H1 (cell line): Measurements from ENCODE around the gene STK26. TPM values are rescaled to one million over a fixed set of nuclear protein-coding genes. Genes with fewer than 3 reads are reported as not detected.

ENCODE experiments used
- CTCF ChIA-PET: fragments of 300-600 bp; sonication (Branson Sonifier 250); formaldehyde crosslinking; loops from one replicate; lab custom pipeline; 2021; ENCODE audit not compliant: partially characterized antibody; lab: Charles Lee
- POLR2A ChIA-PET: fragments of 300-600 bp; sonication (Branson Sonifier 250); formaldehyde crosslinking; loops from one replicate; lab custom pipeline; 2021; ENCODE audit warnings: inconsistent platforms; ENCODE audit not compliant: partially characterized antibody; lab: Charles Lee
- DNase-seq, 2 experiments: peaks; one replicate each; pipeline versions ENCODE4 v3.0.0 to v3.0.0-alpha.2; 2010 to 2022; ENCODE audit warnings: low spot score in 2 of 2, low read depth in 1 of 2, mixed read lengths in 1 of 2
- FAIRE-seq: peaks from 2 replicates; lab custom pipeline; 2011; peaks lifted over from hg19 to GRCh38; lab: Jason Lieb, UNC
- H2AFZ ChIP-seq: 2 replicates; pipeline ENCODE4 v1.8.1; 2012; ENCODE audit warnings: low read length, inconsistent platforms
- H2AK5ac ChIP-seq: 2 replicates; pipeline ENCODE4 v1.6.1; 2013; ENCODE audit warnings: low read depth, low read length
- H2BK120ac ChIP-seq: replicated peaks from 2 replicates; pipeline ENCODE3; 2013; ENCODE audit warnings: low read depth, low read length, inconsistent platforms
- H2BK12ac ChIP-seq: 2 replicates; pipeline ENCODE4 v1.6.1; 2013; ENCODE audit warnings: low read depth, low read length
- H2BK15ac ChIP-seq: 2 replicates; pipeline ENCODE4 v1.6.1; 2013; ENCODE audit warnings: low read length
- H2BK20ac ChIP-seq: 2 replicates; pipeline ENCODE4 v1.6.1; 2013; ENCODE audit warnings: low read length
- H2BK5ac ChIP-seq: 2 replicates; pipeline ENCODE4 v1.6.1; 2013; ENCODE audit warnings: low read depth, low read length
- H3K14ac ChIP-seq: 2 replicates; pipeline ENCODE4 v1.6.1; 2013; ENCODE audit warnings: inconsistent platforms; ENCODE audit not compliant: insufficient read length
- H3K18ac ChIP-seq: 2 replicates; pipeline ENCODE4 v1.6.1; 2013; ENCODE audit warnings: low read length; ENCODE audit errors: extremely low read depth
- H3K23ac ChIP-seq: 2 replicates; pipeline ENCODE4 v1.6.1; 2013; ENCODE audit warnings: inconsistent platforms; ENCODE audit not compliant: insufficient read length
- H3K23me2 ChIP-seq: 2 replicates; pipeline ENCODE4 v1.6.1; 2013; ENCODE audit warnings: low read depth, low read length
- H3K27ac ChIP-seq: 2 replicates; pipeline ENCODE4 v1.6.1; 2011; ENCODE audit warnings: low read depth, low read length, inconsistent platforms
- H3K27me3 ChIP-seq, 4 experiments: replicated peaks in 1 of 4; 1 replicate in 1 of 4; 2 replicates in 3 of 4; pipeline versions ENCODE4 v1.6.1 to v1.8.1; 2011 to 2013; ENCODE audit warnings: low read length in 3 of 4, mild to moderate bottlenecking in 3 of 4, inconsistent platforms in 2 of 4, mixed read lengths in 2 of 4, moderate library complexity in 1 of 4; ENCODE audit not compliant: control insufficient read depth in 3 of 4, insufficient read depth in 3 of 4; ENCODE audit errors: extremely low read depth in 1 of 4
- H3K36me3 ChIP-seq, 4 experiments: 2 replicates each; pipeline versions ENCODE4 v1.6.1 to v1.8.1; 2011 to 2013; ENCODE audit warnings: mild to moderate bottlenecking in 4 of 4, low read length in 3 of 4, moderate library complexity in 2 of 4, control low read depth in 1 of 4, inconsistent platforms in 1 of 4; ENCODE audit not compliant: insufficient read depth in 4 of 4, control insufficient read depth in 2 of 4
- H3K4ac ChIP-seq: replicated peaks from 2 replicates; pipeline ENCODE3; 2013; ENCODE audit warnings: low read length, low read depth, mixed read lengths, inconsistent platforms; ENCODE audit not compliant: insufficient read length
- H3K4me1 ChIP-seq, 4 experiments: replicated peaks in 1 of 4; 1 replicate in 1 of 4; 2 replicates in 3 of 4; pipeline versions ENCODE4 v1.6.1 to v1.8.1; 2011 to 2013; ENCODE audit warnings: low read length in 3 of 4, inconsistent platforms in 2 of 4, mixed read lengths in 1 of 4; ENCODE audit not compliant: insufficient read depth in 4 of 4, control insufficient read depth in 3 of 4
- H3K4me2 ChIP-seq, 2 experiments: 2 replicates each; pipeline versions ENCODE4 v1.6.1 to v1.8.1; 2011 to 2013; ENCODE audit warnings: low read depth in 2 of 2, low read length in 2 of 2, control low read depth in 1 of 2, inconsistent platforms in 1 of 2, mild to moderate bottlenecking in 1 of 2; ENCODE audit not compliant: insufficient read depth in 1 of 2
- H3K4me3 ChIP-seq, 4 experiments: fragments of 200-600, 300-600 bp in 1 of 4; sonication (generic), shearing (Covaris generic), sonication (Bioruptor Twin) in 1 of 4; 2 replicates each; pipeline versions ENCODE4 v1.5.1 to v1.8.1; 2011 to 2016; ENCODE audit warnings: low read length in 4 of 4, low read depth in 3 of 4, control low read depth in 2 of 4, inconsistent platforms in 2 of 4, mild to moderate bottlenecking in 2 of 4, mixed read lengths in 1 of 4, moderate library complexity in 1 of 4; ENCODE audit not compliant: insufficient read depth in 2 of 4; ENCODE audit errors: extremely low read depth in 1 of 4
- H3K56ac ChIP-seq: replicated peaks from 2 replicates; pipeline ENCODE3; 2013; ENCODE audit warnings: low read depth, mild to moderate bottlenecking, mixed read lengths, low read length, inconsistent platforms; ENCODE audit not compliant: insufficient read length
- H3K79me1 ChIP-seq: 2 replicates; pipeline ENCODE4 v1.6.1; 2013; ENCODE audit warnings: low read depth, low read length, control low read depth
- H3K79me2 ChIP-seq, 2 experiments: 2 replicates each; pipeline versions ENCODE4 v1.6.1 to v1.8.1; 2012 to 2013; ENCODE audit warnings: low read length in 2 of 2, mild to moderate bottlenecking in 2 of 2, inconsistent platforms in 1 of 2; ENCODE audit not compliant: insufficient read depth in 2 of 2, control insufficient read depth in 1 of 2
- H3K9ac ChIP-seq, 4 experiments: replicated peaks in 1 of 4; 1 replicate in 1 of 4; 2 replicates in 3 of 4; pipeline versions ENCODE4 v1.6.1 to v1.8.1; 2011 to 2013; ENCODE audit warnings: low read depth in 3 of 4, low read length in 3 of 4, control low read depth in 2 of 4, mild to moderate bottlenecking in 2 of 4, moderate library complexity in 2 of 4, inconsistent platforms in 1 of 4; ENCODE audit errors: extremely low read depth in 1 of 4
- H3K9me3 ChIP-seq, 2 experiments: 2 replicates each; pipeline versions ENCODE4 v1.6.1 to v1.8.1; 2012 to 2013; ENCODE audit warnings: mild to moderate bottlenecking in 2 of 2, moderate library complexity in 2 of 2, control low read depth in 1 of 2, inconsistent platforms in 1 of 2, low read depth in 1 of 2, low read length in 1 of 2, mixed read lengths in 1 of 2; ENCODE audit not compliant: insufficient read depth in 2 of 2
- H4K20me1 ChIP-seq, 2 experiments: replicated peaks in 1 of 2; 2 replicates each; pipeline versions ENCODE3 to v1.8.1; 2011 to 2013; ENCODE audit warnings: inconsistent platforms in 2 of 2, low read length in 2 of 2, mild to moderate bottlenecking in 1 of 2; ENCODE audit not compliant: insufficient read depth in 2 of 2, control insufficient read depth in 1 of 2
- H4K5ac ChIP-seq: 2 replicates; pipeline ENCODE4 v1.6.1; 2013; ENCODE audit warnings: low read length, low read depth, mixed read lengths, inconsistent platforms; ENCODE audit not compliant: insufficient read length
- H4K8ac ChIP-seq: 2 replicates; pipeline ENCODE4 v1.8.0; 2013; ENCODE audit warnings: mild to moderate bottlenecking, moderate library complexity, low read length, inconsistent platforms; ENCODE audit not compliant: insufficient read depth; ENCODE audit errors: extremely low read depth
- H4K91ac ChIP-seq: replicated peaks from 2 replicates; pipeline ENCODE3; 2013; ENCODE audit warnings: low read length, mixed read lengths, inconsistent platforms; ENCODE audit not compliant: insufficient read length
- BACH1 ChIP-seq: IDR thresholded peaks from 2 replicates; pipeline ENCODE4 v1.6.1; 2012; ENCODE audit warnings: low read length, improper control_type of control experiment
- EZH2 ChIP-seq: fragments of 200-600 bp; sonication (generic); IDR thresholded peaks from 2 replicates; pipeline ENCODE4 v1.7.1; 2012; ENCODE audit warnings: low read depth, mild to moderate bottlenecking, moderate library complexity, low read length, inconsistent platforms; ENCODE audit not compliant: severe bottlenecking
- FOSL1 ChIP-seq: IDR thresholded peaks from 2 replicates; pipeline ENCODE4 v1.6.1; 2011; ENCODE audit warnings: mild to moderate bottlenecking, low read depth, low read length, moderate library complexity; ENCODE audit not compliant: insufficient read depth
- HDAC2 ChIP-seq, 2 experiments: fragments of 300-600 bp in 1 of 2; sonication (generic) in 1 of 2; IDR thresholded peaks; 2 replicates each; pipeline ENCODE4 v1.6.1; 2011 to 2012; ENCODE audit warnings: low read depth in 2 of 2, low read length in 2 of 2, mild to moderate bottlenecking in 2 of 2, moderate library complexity in 2 of 2, borderline replicate concordance in 1 of 2, inconsistent platforms in 1 of 2
- KDM4A ChIP-seq: IDR thresholded peaks from one replicate; pipeline ENCODE4 v1.7.1; 2012; ENCODE audit warnings: low read depth, mild to moderate bottlenecking, moderate library complexity, low read length, inconsistent platforms; ENCODE audit not compliant: severe bottlenecking
- MAFK ChIP-seq: IDR thresholded peaks from 2 replicates; pipeline ENCODE4 v1.6.1; 2012; ENCODE audit warnings: low read depth, mild to moderate bottlenecking, improper control_type of control experiment, low read length
- WGBS, 2 experiments: shearing (Covaris generic) in 1 of 2; methylation state at CpG; one replicate each; pipeline versions ENCODE4 v1.1.6 to v1.1.7; 2013 to 2015; ENCODE audit warnings: low lambda C conversion rate in 2 of 2, mixed read lengths in 2 of 2, inconsistent platforms in 1 of 2, low coverage in 1 of 2, missing lambda C conversion rate in 1 of 2; ENCODE audit not compliant: insufficient replicate concordance in 2 of 2, insufficient coverage in 1 of 2, insufficient read length in 1 of 2; ENCODE audit errors: extremely low coverage in 1 of 2, missing lambda C conversion rate in 1 of 2; 5-methylcytosine and 5-hydroxymethylcytosine counted together
- polyA plus RNA-seq, 7 experiments: library from polyadenylated mRNA; depleted of rRNA in 3 of 7; stranded (reverse) in 5 of 7; unstranded in 2 of 7; fragments of >200 nt in 5 of 7; fragments of 200-250 nt in 2 of 7; gene quantifications; 1 replicate in 5 of 7; 2 replicates in 1 of 7; 4 replicates in 1 of 7; pipeline versions ENCODE4 v1.2.1 to v1.2.3, GENCODE V29; 2011 to 2013; ENCODE audit warnings: missing spikeins in 2 of 7, mixed read lengths in 2 of 7
- total RNA-seq: library from RNA; stranded (reverse); fragmentation: NEBNext Ultra II Directional; extraction: Animal tissue kit (Norgen Biotek cat#: 25700); gene quantifications from 2 replicates; pipeline ENCODE4 v1.2.1, GENCODE V29; 2021
- TF ChIP-seq, protein P1 (sequence below): IDR thresholded peaks from 2 replicates; pipeline ENCODE4 v1.6.1; 2011; ENCODE audit warnings: low read length, improper control_type of control experiment

STK26 gene
- total and polyA plus RNA-seq, 2 of the 8 experiments (the other 6 are each of a cell fraction or from before 2014, with no cell fraction given) = 24.2 to 98.2 TPM

- no peak overlapping the region for H2BK5ac ChIP-seq
- WGBS, 2 experiments = 95% methylated on average over 2 of the region's 2 CpGs; no CpG with 5 or more reads in 1 of the 2 experiments
These were observed 63.6 kb downstream of the STK26 start for GRCh38 chrX:132086672-132087071.

More at GRCh38 chrX:132086672-132087071, 63.6 kb downstream of the STK26 start:
- H3K4me3 ChIP-seq = no peak overlapping the region
- H2AK5ac ChIP-seq = no peak overlapping the region
- no peak overlapping the region for H2BK20ac ChIP-seq
- POLR2A ChIA-PET = no interaction called here
- H3K14ac ChIP-seq = no peak overlapping the region
- H3K23me2 ChIP-seq = no peaks in the 10 kb centered on the region
- no peaks in the 10 kb centered on the region for H3K9me3 ChIP-seq
- H3K4me2 ChIP-seq = no peak overlapping the region
- no peak overlapping the region for H2BK12ac ChIP-seq
- TF ChIP-seq HDAC2 (IDR thresholded peaks at IDR 0.05; ENCODE audit: borderline replicate concordance in 1 of 2, low read depth in 2 of 2, low read length in 2 of 2) = no peak
- TF ChIP-seq MAFK = no peak
- TF ChIP-seq FOSL1 = no peak
- TF ChIP-seq KDM4A = no peak
- TF ChIP-seq, protein P1, sequence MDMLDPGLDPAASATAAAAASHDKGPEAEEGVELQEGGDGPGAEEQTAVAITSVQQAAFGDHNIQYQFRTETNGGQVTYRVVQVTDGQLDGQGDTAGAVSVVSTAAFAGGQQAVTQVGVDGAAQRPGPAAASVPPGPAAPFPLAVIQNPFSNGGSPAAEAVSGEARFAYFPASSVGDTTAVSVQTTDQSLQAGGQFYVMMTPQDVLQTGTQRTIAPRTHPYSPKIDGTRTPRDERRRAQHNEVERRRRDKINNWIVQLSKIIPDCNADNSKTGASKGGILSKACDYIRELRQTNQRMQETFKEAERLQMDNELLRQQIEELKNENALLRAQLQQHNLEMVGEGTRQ = no peak
- no peak for TF ChIP-seq BACH1
- no peak for TF ChIP-seq EZH2
- no peak overlapping the region for H2AFZ ChIP-seq
- H3K4me1 ChIP-seq = no peaks in the 10 kb centered on the region
- no peaks in the 10 kb centered on the region for H4K20me1 ChIP-seq
- no peak overlapping the region for H4K8ac ChIP-seq
- CTCF ChIA-PET = interaction anchor here (1.1 kb wide), 1 partner anchor 918 kb away, joined by 4 read pairs; no protein-coding TSS in a partner anchor
- H3K56ac ChIP-seq = no peak overlapping the region
- H2BK15ac ChIP-seq = no peak overlapping the region
- H3K79me1 ChIP-seq = no peaks in the 10 kb centered on the region
- H3K36me3 ChIP-seq = no peaks in the 10 kb centered on the region
- H3K27me3 ChIP-seq = no peaks in the 10 kb centered on the region
- FAIRE-seq (no peak), DNase-seq (no peak)
- H3K79me2 ChIP-seq = no peaks in the 10 kb centered on the region
- H2BK120ac ChIP-seq = no peak overlapping the region
- no peak overlapping the region for H3K9ac ChIP-seq
- no peak overlapping the region for H4K5ac ChIP-seq
- H3K18ac ChIP-seq = no peak overlapping the region
- no peak overlapping the region for H4K91ac ChIP-seq
- H3K27ac ChIP-seq = no peak overlapping the region
- H3K23ac ChIP-seq = no peak overlapping the region
- no peak overlapping the region for H3K4ac ChIP-seq
